HEK293 (cell line): ENCODE results near the gene MNT.

Experiments used
- KLF9 ChIP-seq: fragments of 450-650 bp; formaldehyde crosslinking; IDR thresholded peaks from 2 replicates; pipeline ENCODE4 v1.5.1; 2016; ENCODE audit warnings: missing biosample characterization, missing genetic modification characterization, low read depth
- SETDB1 ChIP-seq: IDR thresholded peaks from one replicate; pipeline ENCODE4 v1.6.1; 2017; ENCODE audit warnings: mild to moderate bottlenecking, low read length, moderate library complexity, mixed read lengths; ENCODE audit not compliant: insufficient read length
- ZBTB20 ChIP-seq: fragments of 450-650 bp; formaldehyde crosslinking; IDR thresholded peaks from 2 replicates; pipeline ENCODE4 v1.5.1; 2016; ENCODE audit warnings: missing biosample characterization, missing genetic modification characterization
- ZBTB49 ChIP-seq: fragments of 450-650 bp; formaldehyde crosslinking; IDR thresholded peaks from 2 replicates; pipeline ENCODE4 v1.5.1; 2016; ENCODE audit warnings: missing biosample characterization, missing genetic modification characterization, low read depth
- TF ChIP-seq, protein P1 (sequence below): sonication (generic); formaldehyde crosslinking; IDR thresholded peaks from 2 replicates; pipeline ENCODE4 v1.8.1; 2022; ENCODE audit warnings: mild to moderate bottlenecking, moderate library complexity, missing genetic modification reagents

- TF ChIP-seq SETDB1 (no peak), ZBTB49 (tag by site-specific recombination) (no peak), ZBTB20 (no peak), KLF9 (tag by site-specific recombination) (no peak)
- TF ChIP-seq, protein P1, sequence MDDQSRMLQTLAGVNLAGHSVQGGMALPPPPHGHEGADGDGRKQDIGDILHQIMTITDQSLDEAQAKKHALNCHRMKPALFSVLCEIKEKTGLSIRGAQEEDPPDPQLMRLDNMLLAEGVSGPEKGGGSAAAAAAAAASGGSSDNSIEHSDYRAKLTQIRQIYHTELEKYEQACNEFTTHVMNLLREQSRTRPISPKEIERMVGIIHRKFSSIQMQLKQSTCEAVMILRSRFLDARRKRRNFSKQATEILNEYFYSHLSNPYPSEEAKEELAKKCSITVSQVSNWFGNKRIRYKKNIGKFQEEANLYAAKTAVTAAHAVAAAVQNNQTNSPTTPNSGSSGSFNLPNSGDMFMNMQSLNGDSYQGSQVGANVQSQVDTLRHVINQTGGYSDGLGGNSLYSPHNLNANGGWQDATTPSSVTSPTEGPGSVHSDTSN (CRISPR knock-in tag) = no peak
These were observed 10.5 kb downstream of the MNT start for GRCh38 chr17:2390199-2390836.
